HEK293 (cell line): ENCODE results near the gene MRPL32.

Source experiments
- CTCF ChIA-PET: fragments of 350-600 bp; formaldehyde crosslinking; extraction: SDS; loops from one replicate; lab custom pipeline; 2021; ENCODE audit warnings: antibody characterized with exemption; lab: Yijun Ruan, JAX
- POLR2A ChIA-PET: fragments of 300-600 bp; formaldehyde crosslinking; extraction: SDS; loops from one replicate; lab custom pipeline; 2020; ENCODE audit warnings: antibody characterized with exemption, inconsistent platforms; lab: Yijun Ruan, JAX
- H3K27ac ChIP-seq: fragments of 200-500 bp; sonication (Bioruptor generic); 2 replicates; pipeline ENCODE4 v1.5.1; 2014; ENCODE audit warnings: low read depth, low read length, control low read depth, inconsistent platforms; ENCODE audit errors: extremely low read depth
- H3K36me3 ChIP-seq, 2 experiments: fragments of 200-500 bp in 1 of 2; sonication (Bioruptor generic) in 1 of 2; 1 replicate in 1 of 2; 2 replicates in 1 of 2; pipeline ENCODE4 v1.5.1; 2014 to 2017; ENCODE audit warnings: inconsistent platforms in 2 of 2, low read length in 2 of 2; ENCODE audit not compliant: control insufficient read depth in 2 of 2, insufficient read depth in 1 of 2
- H3K4me1 ChIP-seq: fragments of 200-500 bp; sonication (Bioruptor generic); 2 replicates; pipeline ENCODE4 v1.5.1; 2014; ENCODE audit warnings: mild to moderate bottlenecking, low read length, inconsistent platforms; ENCODE audit not compliant: control insufficient read depth, insufficient read depth
- H3K4me3 ChIP-seq: 2 replicates; pipeline ENCODE4 v1.5.1; 2011; ENCODE audit warnings: low read depth, mild to moderate bottlenecking, control low read depth, low read length, moderate library complexity
- H3K9me3 ChIP-seq: fragments of 200-500 bp; sonication (Bioruptor generic); 2 replicates; pipeline ENCODE4 v1.5.1; 2014; ENCODE audit warnings: low read depth, low read length, inconsistent platforms; ENCODE audit not compliant: control insufficient read depth, insufficient read depth
- EGR2 ChIP-seq: fragments of 450-650 bp; formaldehyde crosslinking; IDR thresholded peaks from 2 replicates; pipeline ENCODE4 v1.5.1; 2016; ENCODE audit warnings: low read depth, missing biosample characterization, missing genetic modification characterization
- GLIS1 ChIP-seq: fragments of 450-650 bp; formaldehyde crosslinking; IDR thresholded peaks from 2 replicates; pipeline ENCODE4 v1.5.1; 2016; ENCODE audit warnings: missing biosample characterization, missing genetic modification characterization
- IKZF3 ChIP-seq: fragments of 450-650 bp; IDR thresholded peaks from 2 replicates; pipeline ENCODE4 v1.5.0; 2018; ENCODE audit warnings: missing biosample characterization, mild to moderate bottlenecking, missing genetic modification characterization, moderate library complexity
- KLF1 ChIP-seq: fragments of 450-650 bp; formaldehyde crosslinking; IDR thresholded peaks from 2 replicates; pipeline ENCODE4 v1.5.1; 2016; ENCODE audit warnings: missing biosample characterization, missing genetic modification characterization
- MEIS1 ChIP-seq: sonication (generic); formaldehyde crosslinking; IDR thresholded peaks from 2 replicates; pipeline ENCODE4 v1.8.1; 2022; ENCODE audit warnings: missing genetic modification reagents, mild to moderate bottlenecking, borderline replicate concordance
- PRDM4 ChIP-seq: fragments of 450-650 bp; formaldehyde crosslinking; IDR thresholded peaks from 2 replicates; pipeline ENCODE4 v1.5.1; 2017; ENCODE audit warnings: missing biosample characterization, missing genetic modification characterization
- SALL2 ChIP-seq: fragments of 450-650 bp; formaldehyde crosslinking; IDR thresholded peaks from 2 replicates; pipeline ENCODE4 v1.5.0; 2017; ENCODE audit warnings: missing biosample characterization, mild to moderate bottlenecking, missing genetic modification characterization, borderline replicate concordance
- SP2 ChIP-seq: fragments of 450-650 bp; formaldehyde crosslinking; IDR thresholded peaks from 2 replicates; pipeline ENCODE4 v1.5.1; 2016; ENCODE audit warnings: missing biosample characterization, missing genetic modification characterization
- TSHZ1 ChIP-seq: fragments of 450-650 bp; formaldehyde crosslinking; IDR thresholded peaks from 2 replicates; pipeline ENCODE4 v1.5.1; 2016; ENCODE audit warnings: missing biosample characterization, missing genetic modification characterization, borderline replicate concordance
- ZBTB48 ChIP-seq: fragments of 450-650 bp; formaldehyde crosslinking; IDR thresholded peaks from 2 replicates; pipeline ENCODE4 v1.5.1; 2016; ENCODE audit warnings: missing biosample characterization, missing genetic modification characterization
- ZFHX2 ChIP-seq: fragments of 450-650 bp; formaldehyde crosslinking; conservative IDR thresholded peaks from 2 replicates; pipeline ENCODE4 v1.5.1; 2016; ENCODE audit warnings: missing biosample characterization, missing genetic modification characterization
- ZNF10 ChIP-seq: fragments of 450-650 bp; formaldehyde crosslinking; IDR thresholded peaks from 2 replicates; pipeline ENCODE4 v1.5.1; 2017; ENCODE audit warnings: missing biosample characterization, missing genetic modification characterization
- ZNF132 ChIP-seq: fragments of 450-650 bp; formaldehyde crosslinking; IDR thresholded peaks from 2 replicates; pipeline ENCODE4 v1.5.1; 2017; ENCODE audit warnings: missing biosample characterization, missing genetic modification characterization, borderline replicate concordance
- ZNF133 ChIP-seq: fragments of 450-650 bp; formaldehyde crosslinking; IDR thresholded peaks from 2 replicates; pipeline ENCODE4 v1.5.1; 2016; ENCODE audit warnings: missing biosample characterization, missing genetic modification characterization
- ZNF138 ChIP-seq: fragments of 450-650 bp; formaldehyde crosslinking; IDR thresholded peaks from 2 replicates; pipeline ENCODE4 v1.5.1; 2016; ENCODE audit warnings: missing biosample characterization, missing genetic modification characterization, borderline replicate concordance
- ZNF16 ChIP-seq: fragments of 450-650 bp; formaldehyde crosslinking; IDR thresholded peaks from 2 replicates; pipeline ENCODE4 v1.5.1; 2016; ENCODE audit warnings: low read depth, missing biosample characterization, missing genetic modification characterization
- ZNF24 ChIP-seq: fragments of 450-650 bp; formaldehyde crosslinking; IDR thresholded peaks from 2 replicates; pipeline ENCODE4 v1.5.1; 2016; ENCODE audit warnings: missing biosample characterization, missing genetic modification characterization
- ZNF362 ChIP-seq: fragments of 450-650 bp; formaldehyde crosslinking; IDR thresholded peaks from 2 replicates; pipeline ENCODE4 v1.5.1; 2016; ENCODE audit warnings: missing biosample characterization, missing genetic modification characterization
- ZNF529 ChIP-seq: fragments of 450-650 bp; formaldehyde crosslinking; IDR thresholded peaks from 2 replicates; pipeline ENCODE4 v1.5.1; 2017; ENCODE audit warnings: missing genetic modification characterization, missing biosample characterization; ENCODE audit not compliant: insufficient replicate concordance
- ZNF571 ChIP-seq: fragments of 450-650 bp; formaldehyde crosslinking; IDR thresholded peaks from 2 replicates; pipeline ENCODE4 v1.5.0; 2017; ENCODE audit warnings: missing biosample characterization, missing genetic modification characterization
- TF ChIP-seq, protein P1 (sequence below): fragments of 450-650 bp; formaldehyde crosslinking; IDR thresholded peaks from 2 replicates; pipeline ENCODE4 v1.5.0; 2017; ENCODE audit warnings: missing biosample characterization, missing genetic modification characterization, borderline replicate concordance

MRPL32 gene

GRCh38 chr7:42893346-42894240, 38.6 kb upstream of the MRPL32 start:
- no peak for TF ChIP-seq ZNF571 (tag by site-specific recombination)
- no peak for TF ChIP-seq PRDM4 (tag by site-specific recombination)
- no peak for TF ChIP-seq ZNF132 (tag by site-specific recombination)
- TF ChIP-seq IKZF3 (tag by site-specific recombination), result no peak
- no peak for TF ChIP-seq ZNF138
- no peak for TF ChIP-seq GLIS1 (tag by site-specific recombination)
- TF ChIP-seq KLF1 (tag by site-specific recombination), result no peak
- no peak for TF ChIP-seq SALL2 (tag by site-specific recombination)
- H3K4me3 ChIP-seq, result no peak overlapping the region
- ChIA-PET CTCF (interaction anchor here (0.6 to 0.7 kb wide), 2 partner anchors 29 to 953 kb away, joined by 3 read pairs; no protein-coding TSS in a partner anchor), POLR2A (interaction anchor here (0.6 to 1.0 kb wide), 2 partner anchors 38 to 47 kb away, joined by 3 read pairs; partner anchors contain the start of genes MRPL32 and PSMA2)
- no peak overlapping the region for H3K27ac ChIP-seq
- no peaks in the 10 kb centered on the region for H3K36me3 ChIP-seq
- no peaks in the 10 kb centered on the region for H3K9me3 ChIP-seq
- no peaks in the 10 kb centered on the region for H3K4me1 ChIP-seq

- no peaks in the 10 kb centered on the region for H3K9me3 ChIP-seq
- CTCF ChIA-PET, result interaction anchor here (0.7 kb wide), 3 partner anchors 263 to 960 kb away, joined by 3 read pairs; no protein-coding TSS in a partner anchor
- H3K4me1 ChIP-seq, result no peaks in the 10 kb centered on the region
- H3K4me3 ChIP-seq, result no peak overlapping the region
- no peaks in the 10 kb centered on the region; a peak in 1 of 3 replicates for H3K36me3 ChIP-seq
- no peak overlapping the region for H3K27ac ChIP-seq
- no peak for TF ChIP-seq EGR2 (tag by site-specific recombination)
- no peak for TF ChIP-seq ZBTB48 (tag by site-specific recombination)
- POLR2A ChIA-PET, result no interaction called here
Measured at GRCh38 chr7:42900842-42901241, 31.3 kb upstream of the MRPL32 start.

DNA sequence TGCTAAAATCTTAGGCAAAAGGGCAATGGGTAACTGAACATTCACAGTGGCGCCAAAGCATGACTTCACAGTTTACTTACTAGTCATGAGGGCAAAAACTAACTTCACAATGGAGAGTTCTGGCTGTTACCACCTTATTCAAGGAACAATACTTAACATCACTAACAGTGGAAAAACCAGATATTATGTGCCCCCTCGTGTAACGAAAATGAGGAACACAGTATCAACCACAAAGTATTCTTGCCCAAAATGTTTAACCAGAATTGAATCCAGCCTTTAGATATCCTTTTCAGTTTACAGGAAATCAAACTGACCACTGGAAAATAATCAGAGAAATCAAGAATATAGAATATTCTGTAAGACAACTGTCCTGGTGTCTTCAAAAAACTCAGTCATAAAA, 29.8 kb upstream of the MRPL32 start:
- ChIA-PET CTCF (no interaction called here), POLR2A (no interaction called here)
- no peaks in the 10 kb centered on the region; a peak in 1 of 3 replicates for H3K36me3 ChIP-seq
- no peaks in the 10 kb centered on the region for H3K4me1 ChIP-seq
- H3K4me3 ChIP-seq, result no peak overlapping the region
- no peak overlapping the region for H3K27ac ChIP-seq
- no peaks in the 10 kb centered on the region for H3K9me3 ChIP-seq
- TF ChIP-seq MEIS1 (CRISPR knock-in tag) (no peak), ZNF529 (tag by site-specific recombination) (no peak), ZNF24 (tag by site-specific recombination) (no peak), ZNF16 (no peak), TSHZ1 (tag by site-specific recombination) (no peak), ZFHX2 (tag by site-specific recombination) (no peak), SP2 (tag by site-specific recombination) (no peak), ZNF10 (tag by site-specific recombination) (no peak), ZNF362 (no peak), ZNF133 (no peak)
- TF ChIP-seq, protein P1, sequence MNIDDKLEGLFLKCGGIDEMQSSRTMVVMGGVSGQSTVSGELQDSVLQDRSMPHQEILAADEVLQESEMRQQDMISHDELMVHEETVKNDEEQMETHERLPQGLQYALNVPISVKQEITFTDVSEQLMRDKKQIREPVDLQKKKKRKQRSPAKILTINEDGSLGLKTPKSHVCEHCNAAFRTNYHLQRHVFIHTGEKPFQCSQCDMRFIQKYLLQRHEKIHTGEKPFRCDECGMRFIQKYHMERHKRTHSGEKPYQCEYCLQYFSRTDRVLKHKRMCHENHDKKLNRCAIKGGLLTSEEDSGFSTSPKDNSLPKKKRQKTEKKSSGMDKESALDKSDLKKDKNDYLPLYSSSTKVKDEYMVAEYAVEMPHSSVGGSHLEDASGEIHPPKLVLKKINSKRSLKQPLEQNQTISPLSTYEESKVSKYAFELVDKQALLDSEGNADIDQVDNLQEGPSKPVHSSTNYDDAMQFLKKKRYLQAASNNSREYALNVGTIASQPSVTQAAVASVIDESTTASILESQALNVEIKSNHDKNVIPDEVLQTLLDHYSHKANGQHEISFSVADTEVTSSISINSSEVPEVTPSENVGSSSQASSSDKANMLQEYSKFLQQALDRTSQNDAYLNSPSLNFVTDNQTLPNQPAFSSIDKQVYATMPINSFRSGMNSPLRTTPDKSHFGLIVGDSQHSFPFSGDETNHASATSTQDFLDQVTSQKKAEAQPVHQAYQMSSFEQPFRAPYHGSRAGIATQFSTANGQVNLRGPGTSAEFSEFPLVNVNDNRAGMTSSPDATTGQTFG (tag by site-specific recombination), result no peak
